SIG-M5 treated with dmso at 0.1 percent for 504 hours (cell line): ENCODE measurements around the gene POC1A.
"Not testable (repeated sequence)": the region's sequence is repeated elsewhere in the genome, so short reads cannot be mapped to it uniquely, and the experiment has no call there.

Experiments
- DNase-seq: peaks from one replicate; lab custom pipeline; 2025; ENCODE audit not compliant: unreplicated experiment; lab: John Stamatoyannopoulos, UW

POC1A gene

GRCh38 chr3:52034212-52034611, 120.0 kb downstream of the POC1A start:
- no peak for DNase-seq

GRCh38 chr3:52033748-52034147, 120.5 kb downstream of the POC1A start:
- not testable (repeated sequence) for DNase-seq

GRCh38 chr3:52032702-52033408, 121.4 kb downstream of the POC1A start:
- no peak for DNase-seq

- DNase-seq: no peak
Measured at GRCh38 chr3:52031896-52032295, 122.3 kb downstream of the POC1A start.

GRCh38 chr3:52030714-52031310, 123.4 kb downstream of the POC1A start:
- no peak for DNase-seq

- no peak for DNase-seq
Measured at GRCh38 chr3:52029535-52029934, 124.7 kb downstream of the POC1A start.

- DNase-seq: no peak
Measured at GRCh38 chr3:52029053-52029452, 125.2 kb downstream of the POC1A start.

GRCh38 chr3:52028572-52028971, 125.7 kb downstream of the POC1A start:
- DNase-seq: no peak

- DNase-seq: no peak
Measured at GRCh38 chr3:52026041-52026440, 128.2 kb downstream of the POC1A start.

GRCh38 chr3:52025453-52025852, 128.8 kb downstream of the POC1A start:
- DNase-seq: no peak
